Fibroblast of pulmonary artery (primary cell): ENCODE measurements around the gene MEGF9.
"Not testable (repeated sequence)": the region's sequence is repeated elsewhere in the genome, so short reads cannot be mapped to it uniquely, and the experiment has no call there.

Experiments
- DNase-seq: peaks from one replicate; pipeline ENCODE4 v3.0.0-alpha.2; 2010; ENCODE audit warnings: low read depth
- H3K4me3 ChIP-seq: replicated peaks from 2 replicates; pipeline ENCODE4 v1.5.1; 2011; ENCODE audit warnings: low read depth, mild to moderate bottlenecking, control low read depth, low read length, moderate library complexity
- CTCF ChIP-seq: IDR thresholded peaks from 2 replicates; pipeline ENCODE4 v1.5.1; 2011; ENCODE audit warnings: mild to moderate bottlenecking, control low read depth, low read length, inconsistent platforms; ENCODE audit errors: missing control alignments

MEGF9 gene

GRCh38 chr9:120652934-120653333 is 61.3 kb downstream of the MEGF9 start:
- H3K4me3 ChIP-seq, result no peak overlapping the region
- DNase-seq, result no peak
- TF ChIP-seq CTCF, result no peak

GRCh38 chr9:120650352-120650751 is 63.9 kb downstream of the MEGF9 start:
- TF ChIP-seq CTCF, result no peak
- DNase-seq, result peak; percentile 64
- no peak overlapping the region for H3K4me3 ChIP-seq

- TF ChIP-seq CTCF, result no peak
- DNase-seq, result no peak
- H3K4me3 ChIP-seq, result no peak overlapping the region
Observed at GRCh38 chr9:120648581-120649197, 65.6 kb downstream of the MEGF9 start.

- TF ChIP-seq CTCF, result no peak
- H3K4me3 ChIP-seq, result no peak overlapping the region
- no peak for DNase-seq
Observed at GRCh38 chr9:120646948-120647347, 67.3 kb downstream of the MEGF9 start.

- no peak for TF ChIP-seq CTCF
- H3K4me3 ChIP-seq, result no peak overlapping the region
- no peak for DNase-seq
Observed at GRCh38 chr9:120645760-120646159, 68.5 kb downstream of the MEGF9 start.

GRCh38 chr9:120643061-120643460 is 71.2 kb downstream of the MEGF9 start:
- no peak overlapping the region for H3K4me3 ChIP-seq
- TF ChIP-seq CTCF, result no peak
- no peak for DNase-seq

GRCh38 chr9:120642129-120642770 is 72.0 kb downstream of the MEGF9 start:
- no peak for DNase-seq
- no peak overlapping the region for H3K4me3 ChIP-seq
- no peak for TF ChIP-seq CTCF

- H3K4me3 ChIP-seq, DNase-seq: not testable (repeated sequence)
Observed at GRCh38 chr9:120640874-120641273, 73.4 kb downstream of the MEGF9 start.
